Activated naive CD4-positive, alpha-beta T cell (primary cell): ENCODE results near the gene ADARB2.
"Not testable (repeated sequence)": the region's sequence is repeated elsewhere in the genome, so short reads cannot be mapped to it uniquely, and the experiment has no call there.

Experiments
- DNase-seq, 4 experiments: peaks; one replicate each; lab custom pipeline; 2025; lab: John Stamatoyannopoulos, UW

ADARB2 gene

DNA sequence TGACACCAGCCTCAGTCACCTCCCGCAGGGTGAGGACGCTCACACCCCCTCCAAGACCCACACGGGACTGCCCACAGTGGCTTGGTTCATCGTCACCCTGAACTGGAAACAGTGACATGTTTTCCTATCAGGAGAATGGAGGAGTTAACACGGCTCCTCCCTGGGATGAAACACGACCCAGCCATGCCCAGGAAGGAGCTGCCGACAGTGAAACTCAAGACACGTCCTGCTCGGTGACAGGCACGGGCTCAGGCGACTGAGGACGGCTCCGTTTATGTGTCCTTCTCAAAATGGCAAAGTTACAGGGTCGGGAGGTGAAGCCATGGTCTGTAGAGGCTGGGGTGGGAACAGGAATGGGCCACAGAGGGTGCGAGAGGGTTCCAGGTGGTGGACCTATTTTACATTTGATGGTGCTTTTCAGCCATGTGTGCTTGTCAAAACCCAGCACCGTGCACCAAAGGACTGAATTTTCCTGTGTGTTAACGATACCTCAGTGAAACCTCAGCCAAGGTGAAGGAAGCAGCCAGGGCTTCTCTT is 272.4 kb downstream of the ADARB2 start:
- DNase-seq: no peak

DNA sequence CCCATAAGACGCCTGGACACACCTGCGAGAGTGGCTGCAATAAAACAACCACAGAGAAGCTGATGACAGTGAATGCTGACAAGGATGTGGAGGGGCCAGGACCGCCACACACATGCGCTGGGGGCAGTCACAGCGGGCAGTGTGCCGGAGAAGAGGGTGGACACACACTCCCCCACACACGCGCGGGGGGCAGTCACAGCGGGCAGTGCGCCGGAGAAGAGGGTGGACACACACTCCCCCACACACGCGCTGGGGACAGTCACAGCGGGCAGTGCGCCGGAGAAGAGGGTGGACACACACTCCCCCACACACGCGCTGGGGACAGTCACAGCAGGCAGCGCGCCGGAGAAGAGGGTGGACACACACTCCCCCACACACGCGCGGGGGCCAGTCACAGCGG is 273.4 kb downstream of the ADARB2 start:
- not testable (repeated sequence) for DNase-seq

DNA sequence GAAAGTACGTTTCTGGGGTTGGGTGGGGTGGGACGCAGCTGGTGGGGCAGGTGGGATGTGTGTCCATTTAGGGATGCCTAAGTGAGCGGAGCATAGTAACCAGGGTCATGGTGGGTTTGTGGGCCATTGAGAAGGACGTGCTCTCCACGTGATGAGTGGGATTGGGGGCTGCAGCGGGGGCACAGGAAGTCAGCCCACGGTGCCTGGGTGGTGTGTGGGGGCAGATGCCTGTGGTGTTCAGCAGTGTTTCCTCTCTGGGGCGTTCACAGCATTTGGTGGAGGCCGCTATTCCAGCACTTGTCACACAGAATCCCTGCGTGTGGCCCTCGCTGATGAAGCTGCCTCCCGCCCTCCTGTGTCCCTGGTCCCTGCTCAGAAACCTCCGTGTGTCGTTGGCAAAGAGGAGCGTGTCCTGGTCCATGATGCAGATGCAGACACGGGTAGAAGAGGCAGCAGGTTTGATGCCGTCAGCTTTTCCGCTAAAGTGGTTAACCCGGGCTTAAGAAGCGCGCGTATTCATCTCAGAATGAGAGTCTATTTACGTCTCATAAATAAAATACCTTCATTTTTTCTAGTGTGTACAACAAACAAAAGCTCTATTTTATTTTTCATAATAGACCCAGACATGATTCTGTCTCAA is 274.2 kb downstream of the ADARB2 start:
- DNase-seq: no peak

DNA sequence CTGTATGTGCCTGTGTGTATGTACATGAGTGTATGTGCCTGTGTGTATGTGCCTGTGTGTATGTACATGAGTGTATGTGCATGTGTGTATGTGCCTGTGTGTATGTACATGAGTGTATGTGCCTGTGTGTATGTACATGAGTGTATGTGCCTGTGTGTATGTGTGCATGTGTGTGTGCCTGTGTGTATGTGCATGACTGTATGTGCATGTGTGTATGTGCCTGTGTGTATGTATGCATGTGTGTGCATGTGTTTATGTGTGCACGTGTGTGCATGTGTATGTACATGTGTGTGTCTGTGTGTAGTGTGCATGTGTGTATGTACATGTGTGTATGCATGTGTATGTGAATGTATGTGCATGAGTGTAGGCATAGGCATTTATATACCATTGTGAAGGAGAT is 274.8 kb downstream of the ADARB2 start:
- no peak for DNase-seq

DNA sequence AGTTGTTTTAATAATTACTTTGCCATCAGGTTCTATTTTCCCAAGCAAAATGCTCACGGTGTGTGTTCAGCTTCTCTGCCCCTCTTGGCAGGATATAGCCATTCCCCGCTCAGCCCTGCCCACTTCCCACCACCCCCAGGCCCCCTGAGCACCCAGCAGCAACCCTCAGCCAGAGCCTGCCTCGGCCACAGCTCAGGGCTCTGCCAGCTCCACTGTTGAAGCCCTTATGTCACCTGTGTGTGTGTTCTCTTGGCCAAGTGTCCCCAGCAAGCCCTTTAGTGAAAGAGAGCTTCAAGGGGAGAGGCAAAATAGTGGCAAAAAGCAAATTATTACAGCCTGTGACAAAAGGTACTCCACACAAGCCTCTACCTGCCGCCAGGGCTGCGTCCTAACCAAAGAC is 275.3 kb downstream of the ADARB2 start:
- DNase-seq: no peak

DNA sequence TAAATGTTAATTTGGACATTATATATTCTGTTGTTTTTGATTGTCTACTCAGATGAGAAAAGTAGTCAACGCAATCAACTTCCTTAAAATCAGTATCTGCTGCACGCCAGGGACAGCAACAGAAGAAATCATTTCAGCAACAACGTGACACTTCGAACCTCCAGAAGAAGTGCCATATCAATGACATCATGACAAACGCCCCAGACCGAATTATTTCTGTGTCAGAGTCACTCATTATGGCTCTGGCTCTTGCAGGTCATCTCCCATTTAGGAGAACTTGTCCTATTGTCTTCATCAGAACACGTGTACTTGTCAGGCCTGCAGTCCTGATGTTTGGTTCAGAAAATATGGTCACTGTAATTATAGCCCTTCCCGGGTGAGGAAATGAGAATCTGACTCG is 276.3 kb downstream of the ADARB2 start:
- DNase-seq: no peak

DNA sequence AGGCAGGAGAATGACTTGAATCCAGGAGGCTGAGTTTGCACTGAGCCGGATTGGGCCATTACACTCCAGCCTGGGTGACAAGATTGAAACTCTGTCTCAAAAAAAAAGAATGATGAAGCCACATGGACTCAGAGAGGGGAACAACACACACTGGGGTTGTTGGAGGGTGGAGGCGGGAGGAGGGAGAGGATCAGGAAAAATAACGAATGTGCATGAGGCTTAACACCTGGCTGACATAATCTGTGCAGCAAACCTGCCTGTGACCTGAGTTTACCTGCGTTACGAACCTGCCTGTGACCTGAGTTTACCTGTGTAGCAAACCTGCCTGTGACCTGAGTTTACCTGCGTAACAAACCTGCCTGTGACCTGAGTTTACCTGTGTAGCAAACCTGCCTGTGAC is 277.7 kb downstream of the ADARB2 start:
- DNase-seq: not testable (repeated sequence)

DNA sequence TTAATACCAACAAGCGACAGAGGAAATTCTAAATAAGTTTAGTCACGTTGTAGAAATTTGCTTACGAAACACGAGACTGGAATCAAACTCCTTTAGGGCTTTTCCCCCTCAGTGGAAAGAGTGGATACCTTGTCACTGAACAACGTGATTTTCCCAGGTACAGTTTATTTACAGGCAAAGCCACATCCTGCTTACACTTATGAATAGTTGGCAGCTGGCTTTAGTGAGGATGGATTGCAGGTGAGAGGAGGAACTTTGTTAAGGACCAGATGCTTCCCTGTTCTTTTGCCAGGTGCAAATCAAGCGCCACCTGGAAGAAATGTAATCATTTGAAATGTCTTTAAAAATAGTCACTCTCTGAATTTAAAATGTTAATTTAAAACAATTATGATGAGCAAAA is 282.4 kb downstream of the ADARB2 start:
- no peak for DNase-seq

DNA sequence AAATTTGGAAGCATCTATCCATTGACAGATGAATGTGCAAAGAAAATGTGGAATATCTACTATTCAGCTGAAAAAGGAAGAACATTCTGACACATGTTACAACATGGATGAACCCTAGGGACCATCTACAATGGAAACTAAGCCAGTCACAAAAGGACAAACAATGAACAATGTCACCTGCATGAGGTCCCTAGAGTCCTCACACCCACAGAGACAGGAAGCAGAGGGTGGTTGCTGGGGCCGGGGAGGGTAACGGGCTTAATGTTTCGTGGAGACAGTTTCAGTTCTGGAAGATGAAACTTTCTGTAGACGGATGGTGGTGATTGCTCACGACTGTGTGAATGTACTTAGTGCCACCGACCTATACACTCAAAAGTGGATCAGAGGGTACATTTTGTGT is 282.9 kb downstream of the ADARB2 start:
- no peak for DNase-seq

DNA sequence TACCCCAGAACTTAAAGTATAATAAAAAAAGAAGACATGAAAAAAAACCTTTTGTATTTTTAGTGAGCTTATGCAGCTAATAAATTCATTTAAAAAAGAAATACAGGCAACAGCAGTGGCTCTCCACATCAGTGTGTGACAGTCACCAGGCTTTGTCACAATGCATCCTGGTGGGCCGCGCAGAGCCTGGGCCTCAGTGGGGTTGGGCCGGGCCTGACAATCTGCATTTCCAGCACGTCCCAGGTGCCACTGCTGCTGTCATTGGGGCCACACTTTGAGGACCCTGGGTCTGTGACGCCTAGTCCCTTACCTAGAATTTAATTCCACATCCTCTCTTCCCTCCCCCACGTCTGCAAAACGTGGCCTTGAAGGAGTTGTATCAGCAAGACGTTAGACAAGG is 284.5 kb downstream of the ADARB2 start:
- no peak for DNase-seq

DNA sequence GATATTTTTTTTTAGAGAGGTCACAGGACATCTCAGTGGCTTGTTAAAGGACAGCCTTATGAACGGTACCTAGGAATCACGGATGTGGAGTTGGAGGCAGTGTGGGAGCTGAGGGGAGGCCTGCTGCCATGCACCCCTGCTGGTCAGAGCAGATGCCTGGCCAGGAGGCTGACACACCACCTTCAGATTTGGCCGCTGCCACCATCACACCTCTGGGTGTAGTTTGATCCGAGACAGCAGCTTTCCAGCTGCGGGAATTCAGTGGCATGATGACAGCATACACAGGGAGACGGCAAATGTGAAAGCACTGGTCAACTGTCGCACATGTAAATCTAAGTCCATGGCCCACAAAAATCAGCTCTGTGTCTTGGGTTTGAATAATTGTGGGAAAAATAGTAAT is 285.4 kb downstream of the ADARB2 start:
- no peak for DNase-seq

DNA sequence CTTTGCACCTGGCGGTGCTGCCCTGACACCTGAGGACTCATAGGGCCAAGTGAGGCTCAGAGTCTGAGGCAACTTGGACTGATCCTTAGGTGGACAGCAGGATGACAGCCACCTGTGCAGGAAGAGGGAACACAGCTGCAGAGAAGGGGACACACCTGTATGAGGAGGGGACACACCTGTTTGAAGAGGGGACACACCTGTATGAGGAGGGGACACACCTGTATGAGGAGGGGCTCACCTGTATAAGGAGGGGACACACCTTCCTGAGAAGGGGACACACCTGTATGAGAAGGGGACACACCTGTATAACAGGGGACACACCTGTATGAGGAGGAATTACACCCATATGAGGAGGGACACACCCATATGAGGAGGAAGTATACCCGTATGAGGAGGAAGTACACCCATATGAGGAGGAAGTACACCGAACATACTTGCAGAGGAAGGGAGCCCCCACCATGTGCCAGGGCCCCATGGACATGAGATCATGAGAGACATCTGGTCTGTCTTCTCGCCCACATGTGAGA is 285.9 kb downstream of the ADARB2 start:
- DNase-seq: no peak

DNA sequence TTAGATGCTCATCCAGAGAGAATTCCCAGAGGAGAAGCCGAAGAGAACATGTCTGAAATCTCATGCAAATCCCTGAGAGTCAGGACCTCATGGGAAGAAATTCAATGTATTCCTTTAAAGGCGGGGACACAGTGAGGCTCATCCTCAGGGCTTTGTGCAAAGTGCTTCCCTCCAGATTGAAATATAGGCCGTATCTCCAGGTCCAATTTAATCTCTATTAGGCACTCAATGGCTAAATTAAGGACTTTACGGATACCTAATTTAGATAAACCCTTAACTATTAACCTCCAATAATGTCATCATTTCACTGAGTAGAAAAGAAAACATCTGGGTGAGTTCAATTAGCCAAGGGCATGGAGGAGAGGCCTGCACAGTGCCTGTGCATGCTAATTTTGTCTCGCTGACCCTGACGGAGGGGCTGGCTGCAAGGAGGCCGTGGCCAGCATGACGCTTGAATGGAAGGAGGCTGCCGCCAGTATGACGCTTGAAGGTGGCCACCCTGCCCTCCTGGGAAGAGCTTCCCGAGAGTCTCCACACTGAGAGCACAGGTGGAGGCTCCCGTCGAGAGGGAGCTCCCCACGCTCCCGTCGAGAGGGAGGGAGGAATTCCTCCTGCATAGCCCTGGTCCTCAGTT is 287.6 kb downstream of the ADARB2 start:
- DNase-seq: no peak

DNA sequence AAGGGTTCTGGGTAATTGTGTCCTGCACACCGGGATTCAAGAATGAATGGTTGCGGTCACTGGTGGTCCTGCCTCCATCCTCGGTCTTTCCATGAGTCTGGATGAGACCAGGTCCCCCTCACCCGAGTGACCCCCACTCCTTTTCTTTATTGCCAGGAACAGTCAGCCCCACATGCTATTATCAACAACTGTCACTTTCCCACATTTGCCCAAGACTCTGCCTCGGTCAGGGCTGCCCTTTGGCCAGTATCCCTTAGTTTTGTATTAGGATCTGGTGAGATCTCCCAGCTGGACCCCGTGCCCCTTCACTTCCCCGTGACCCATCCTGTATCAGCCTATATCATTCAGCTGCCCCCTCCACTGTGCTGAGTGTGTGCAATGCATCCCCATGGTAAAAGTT is 288.3 kb downstream of the ADARB2 start:
- DNase-seq: no peak

DNA sequence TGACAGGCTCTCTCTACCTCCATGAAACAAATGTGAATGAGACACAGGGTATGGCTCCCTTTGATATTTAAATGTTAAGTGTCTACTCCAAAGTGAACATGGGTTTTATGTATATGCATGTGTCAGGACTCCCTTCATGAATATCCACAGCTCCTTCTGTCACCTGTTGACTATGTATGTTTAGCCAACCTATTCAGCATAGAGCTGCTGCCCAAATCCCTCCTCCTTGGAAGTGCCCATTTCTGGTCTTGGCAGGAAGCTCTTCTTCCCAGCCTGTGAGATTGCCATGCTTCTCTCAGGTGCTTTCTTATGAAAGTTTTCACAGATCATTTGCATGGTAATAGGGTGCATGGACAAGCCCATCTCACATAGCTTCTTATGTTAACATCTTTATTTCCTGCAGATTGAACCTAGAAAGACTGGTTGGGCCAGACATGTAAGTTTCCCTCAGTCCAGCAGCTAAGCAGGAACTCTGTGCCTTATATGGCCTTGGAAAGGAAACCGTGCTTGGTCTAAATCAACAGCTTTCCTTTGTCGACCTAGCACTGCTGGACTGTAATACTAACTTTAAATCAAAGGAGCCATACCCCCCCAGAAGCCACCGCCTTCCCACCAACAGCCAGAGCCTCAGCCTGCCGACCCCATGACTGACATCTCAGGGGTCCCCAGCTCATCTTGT is 288.9 kb downstream of the ADARB2 start:
- DNase-seq: no peak

DNA sequence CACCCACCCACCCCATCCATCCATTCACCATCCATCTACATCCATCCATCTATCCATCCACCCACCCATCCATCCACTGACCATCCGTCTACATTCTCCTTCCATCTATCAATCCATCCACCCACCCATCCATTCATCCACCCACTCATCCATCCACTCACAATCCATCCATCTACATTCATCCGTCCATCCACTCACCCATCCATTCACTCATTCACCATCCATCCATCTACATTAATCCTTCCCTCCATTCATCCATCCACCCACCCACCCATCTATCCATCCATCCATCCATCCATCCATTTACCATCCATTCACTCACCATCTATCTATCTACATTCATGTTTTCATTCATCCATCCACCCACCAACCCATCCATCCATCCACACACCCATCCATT is 292.5 kb downstream of the ADARB2 start:
- DNase-seq: no peak

DNA sequence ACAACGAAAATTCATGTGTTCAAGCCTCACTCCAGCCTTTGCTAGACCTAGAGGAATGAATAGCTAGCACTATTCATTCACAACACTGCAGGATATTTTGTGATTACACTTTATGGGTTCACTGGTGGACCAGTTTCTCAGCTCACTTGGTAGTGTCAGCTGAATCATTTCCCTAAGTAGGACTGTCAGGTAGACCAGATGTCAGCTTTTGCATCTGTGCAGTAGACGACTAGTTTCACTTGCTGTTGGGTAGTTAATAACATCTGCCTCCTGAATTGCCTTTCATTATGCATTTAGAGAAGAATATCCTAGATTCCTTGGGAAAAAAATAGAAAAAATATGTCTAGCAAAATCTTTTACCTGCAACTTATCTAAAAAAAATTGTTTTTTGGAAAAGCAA is 296.4 kb downstream of the ADARB2 start:
- DNase-seq: no peak

DNA sequence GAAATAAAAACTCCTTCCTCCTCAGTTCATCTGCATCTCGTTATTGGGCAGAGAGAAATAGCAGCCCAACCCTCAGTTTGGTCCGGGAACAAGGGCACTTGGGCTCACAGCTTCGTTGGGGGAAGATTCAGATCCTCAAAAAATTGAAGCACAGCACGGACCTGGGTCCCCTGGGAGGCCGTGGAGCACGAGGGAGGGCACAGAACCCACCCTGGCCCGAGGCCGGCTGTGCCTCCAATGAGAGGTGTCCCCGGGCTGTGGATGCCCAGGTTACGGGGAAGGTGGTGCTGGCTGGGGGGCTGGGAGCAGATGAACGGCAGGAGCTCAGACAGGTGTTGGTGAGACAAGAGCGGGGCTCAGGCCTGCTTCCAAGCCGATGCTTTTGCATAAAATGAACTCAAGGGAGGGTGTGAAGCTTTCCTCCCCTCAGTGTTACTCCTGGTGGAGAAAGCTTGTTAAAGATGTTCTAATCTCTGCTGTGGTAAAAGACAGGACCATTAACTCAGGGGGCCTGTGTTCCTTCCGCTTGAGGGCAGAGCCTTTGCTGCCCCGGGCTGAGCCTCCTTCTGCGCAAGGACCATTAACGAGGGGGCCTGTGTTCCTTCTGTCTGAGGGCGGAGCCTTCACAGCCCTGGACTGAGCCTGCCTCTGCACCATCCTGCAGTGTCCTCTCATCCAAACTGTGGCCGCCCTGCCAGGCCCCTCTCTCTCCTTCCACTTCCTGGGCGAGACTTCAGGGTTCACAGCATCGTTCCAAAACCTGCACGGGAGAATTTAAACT is 302.2 kb downstream of the ADARB2 start:
- DNase-seq: no peak

DNA sequence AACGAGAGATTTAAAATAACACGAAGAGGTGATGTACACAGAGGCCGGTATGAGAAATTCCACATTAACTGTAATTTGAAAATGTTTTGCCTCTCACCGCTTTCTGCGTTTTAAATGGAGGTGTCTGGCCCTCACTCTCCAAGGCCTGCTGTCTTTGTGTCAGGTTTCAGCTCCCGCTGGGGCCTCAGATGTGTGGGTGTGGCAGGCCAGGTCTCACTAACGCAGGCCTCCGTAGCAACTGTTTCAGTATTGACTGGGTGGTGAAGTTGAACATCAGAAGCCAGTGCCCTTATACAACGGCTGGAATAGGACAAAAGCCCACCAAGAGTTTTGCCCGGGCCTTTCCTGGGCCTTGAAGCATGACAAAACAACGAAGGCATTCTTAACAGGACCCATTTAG is 303.1 kb downstream of the ADARB2 start:
- DNase-seq: no peak

DNA sequence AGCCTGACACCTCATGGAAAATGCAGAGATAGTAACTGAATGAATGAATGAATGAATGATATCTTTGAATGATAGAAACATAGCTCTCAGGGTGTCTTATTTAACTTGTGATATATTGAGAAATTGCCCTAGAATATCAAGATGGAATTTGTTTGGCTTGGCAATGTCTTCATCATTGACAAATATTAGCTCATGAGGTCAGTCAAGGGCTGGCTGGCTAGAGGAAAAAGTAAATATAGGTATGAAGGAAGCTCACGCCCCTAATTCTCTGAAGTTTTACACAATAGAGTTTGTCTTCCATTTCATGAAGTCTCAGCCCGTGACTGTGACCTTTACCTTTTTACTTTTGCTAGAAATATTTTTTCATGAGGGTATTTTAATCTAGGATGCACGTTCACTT is 305.2 kb downstream of the ADARB2 start:
- no peak for DNase-seq

DNA sequence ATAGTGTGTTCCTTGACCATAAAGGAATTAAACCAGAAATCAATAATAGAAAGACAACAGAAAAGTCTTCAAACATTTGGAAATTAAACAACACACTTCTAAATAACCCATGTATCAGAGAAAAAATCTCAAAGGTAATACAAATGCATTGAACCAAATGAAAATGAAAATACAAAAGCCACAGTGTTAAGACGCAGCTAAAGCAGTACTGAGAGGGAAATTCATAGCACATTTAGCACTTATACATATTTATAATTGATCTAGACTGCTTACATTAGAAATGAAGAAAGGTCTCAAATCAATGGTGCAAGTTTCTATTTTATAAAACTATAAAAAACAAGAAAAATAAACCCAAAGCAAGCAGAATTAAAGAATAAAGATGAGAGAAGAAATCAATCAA is 306.1 kb downstream of the ADARB2 start:
- DNase-seq: no peak

DNA sequence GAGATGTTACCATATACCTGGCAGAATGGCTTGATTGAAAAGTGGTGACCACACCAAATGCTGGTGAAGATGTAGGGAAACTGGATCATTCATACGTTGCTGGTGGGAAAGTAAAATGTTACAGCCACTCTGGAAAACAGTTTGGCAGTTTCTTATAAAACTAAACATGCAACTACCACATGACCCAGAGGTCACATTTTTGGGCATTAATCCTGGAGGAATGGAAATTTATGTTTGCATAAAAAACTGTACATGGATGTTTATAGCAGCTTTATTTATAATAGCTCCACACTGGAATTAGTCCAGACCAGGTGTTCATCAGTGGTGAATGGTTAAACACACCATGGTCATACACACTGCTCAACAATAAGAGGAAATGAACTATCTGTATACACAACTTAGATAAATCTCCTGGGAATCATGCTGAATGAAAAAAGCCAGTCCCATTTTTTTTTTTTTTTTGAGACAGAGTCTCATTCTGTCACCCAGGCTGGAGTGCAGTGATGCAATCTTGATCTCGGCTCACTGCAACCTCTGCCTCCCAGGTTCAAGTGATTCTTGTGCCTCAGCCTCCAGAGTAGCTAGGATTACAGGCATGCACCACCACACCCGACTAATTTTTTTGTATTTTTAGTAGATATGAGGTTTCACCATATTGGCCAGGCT is 309.7 kb downstream of the ADARB2 start:
- DNase-seq: not testable (repeated sequence)
